Sigmoid colon (tissue), 4 donors: Measurements from ENCODE around the gene TMC1.

Source experiments
- CTCF ChIP-seq, 4 experiments: fragments of 450-650 bp in 3 of 4; fragments of 200-600 bp in 1 of 4; IDR thresholded peaks; one replicate each; pipeline ENCODE4 v1.5.1; 2016 to 2019; ENCODE audit warnings: antibody characterized with exemption in 4 of 4, mild to moderate bottlenecking in 3 of 4, moderate library complexity in 2 of 4
- EP300 ChIP-seq, 4 donors: sonication (generic); formaldehyde crosslinking; IDR thresholded peaks; one replicate each; pipeline ENCODE4 v1.6.1; 2017; ENCODE audit warnings: antibody characterized with exemption in 4 of 4
- POLR2A ChIP-seq, 2 donors: fragments of 450-650 bp; IDR thresholded peaks; one replicate each; pipeline ENCODE4 v1.6.1; 2016; ENCODE audit warnings: antibody characterized with exemption in 2 of 2, mild to moderate bottlenecking in 2 of 2, moderate library complexity in 2 of 2

- TF ChIP-seq CTCF (IDR thresholded peaks at IDR 0.05): no peak
- TF ChIP-seq EP300 (IDR thresholded peaks at IDR 0.05): no peak
- TF ChIP-seq POLR2A (IDR thresholded peaks at IDR 0.05): no peak
Measured at GRCh38 chr9:72491242-72491641, 30.2 kb upstream of the TMC1 start.
